ENCODE results near the gene EAPP.
"Not testable (repeated sequence)": the region's sequence is repeated elsewhere in the genome, so short reads cannot be mapped to it uniquely, and the experiment has no call there.

GRCh38 chr14:34521071-34521470 lies 18.4 kb downstream of the EAPP start:
- TF ChIP-seq POLR2A (IDR thresholded peaks at IDR 0.05; ENCODE audit: low read length); GATA1 (IDR thresholded peaks at IDR 0.05; ENCODE audit: low read depth, low read length): not testable (repeated sequence)
